H9 (cell line): Measurements from ENCODE around the gene TBL1X. TPM values are rescaled to one million over a fixed set of nuclear protein-coding genes. Genes with fewer than 3 reads are reported as not detected.

Experiments used
- DNase-seq: peaks from one replicate; pipeline ENCODE4 v3.0.0-alpha.2; 2017
- H2AFZ ChIP-seq: one replicate; pipeline ENCODE4 v1.6.1; 2013; ENCODE audit warnings: mild to moderate bottlenecking, low read length, control low read depth, moderate library complexity
- H2AK5ac ChIP-seq: 2 replicates; pipeline ENCODE4 v1.6.1; 2013; ENCODE audit warnings: low read length, control low read depth, mixed read lengths; ENCODE audit not compliant: insufficient read length
- H2BK120ac ChIP-seq: one replicate; pipeline ENCODE4 v1.6.1; 2013; ENCODE audit warnings: low read depth, mild to moderate bottlenecking, low read length, control low read depth, inconsistent platforms; ENCODE audit not compliant: poor library complexity, severe bottlenecking
- H2BK12ac ChIP-seq: 2 replicates; pipeline ENCODE4 v1.6.1; 2013; ENCODE audit warnings: low read length, control low read depth, mixed read lengths, low read depth; ENCODE audit not compliant: insufficient read length
- H2BK15ac ChIP-seq: 2 replicates; pipeline ENCODE4 v1.6.1; 2013; ENCODE audit warnings: low read depth, low read length, control low read depth
- H2BK20ac ChIP-seq: one replicate; pipeline ENCODE4 v1.6.1; 2013; ENCODE audit warnings: low read depth, mild to moderate bottlenecking, low read length, control low read depth, inconsistent platforms; ENCODE audit not compliant: poor library complexity, severe bottlenecking
- H2BK5ac ChIP-seq: 2 replicates; pipeline ENCODE4 v1.6.1; 2013; ENCODE audit warnings: low read length, control low read depth, mixed read lengths; ENCODE audit not compliant: insufficient read length
- H3K14ac ChIP-seq: 2 replicates; pipeline ENCODE4 v1.6.1; 2013; ENCODE audit warnings: low read length, control low read depth; ENCODE audit not compliant: insufficient read depth
- H3K18ac ChIP-seq: 2 replicates; pipeline ENCODE4 v1.6.1; 2013; ENCODE audit warnings: low read depth, mild to moderate bottlenecking, mixed read lengths, low read length, control low read depth; ENCODE audit not compliant: insufficient read length
- H3K23ac ChIP-seq: 2 replicates; pipeline ENCODE4 v1.6.1; 2013; ENCODE audit warnings: low read length, control low read depth, mixed read lengths, low read depth; ENCODE audit not compliant: insufficient read length
- H3K23me2 ChIP-seq: 2 replicates; pipeline ENCODE4 v1.6.1; 2013; ENCODE audit warnings: low read depth, mild to moderate bottlenecking, mixed read lengths, low read length, control low read depth; ENCODE audit not compliant: insufficient read length, poor library complexity, severe bottlenecking
- H3K27ac ChIP-seq: 2 replicates; pipeline ENCODE4 v1.5.1; 2013; ENCODE audit warnings: low read length, control low read depth, mixed read lengths, low read depth; ENCODE audit not compliant: insufficient read length
- H3K27me3 ChIP-seq: 2 replicates; pipeline ENCODE4 v1.6.1; 2013; ENCODE audit warnings: low read length, control low read depth, inconsistent platforms; ENCODE audit not compliant: insufficient read depth
- H3K4ac ChIP-seq: 2 replicates; pipeline ENCODE4 v1.6.1; 2013; ENCODE audit warnings: low read depth, mild to moderate bottlenecking, control low read depth, inconsistent platforms, low read length, moderate library complexity
- H3K4me1 ChIP-seq: 2 replicates; pipeline ENCODE4 v1.6.1; 2013; ENCODE audit warnings: low read length, control low read depth, inconsistent platforms; ENCODE audit not compliant: insufficient read depth
- H3K4me2 ChIP-seq: 2 replicates; pipeline ENCODE4 v1.6.1; 2013; ENCODE audit warnings: low read length, control low read depth, mixed read lengths; ENCODE audit not compliant: insufficient read length, insufficient read depth
- H3K56ac ChIP-seq: 2 replicates; pipeline ENCODE4 v1.6.1; 2013; ENCODE audit warnings: low read depth, mild to moderate bottlenecking, mixed read lengths, low read length, control low read depth; ENCODE audit not compliant: insufficient read length
- H3K79me1 ChIP-seq: 2 replicates; pipeline ENCODE4 v1.6.1; 2013; ENCODE audit warnings: low read depth, mild to moderate bottlenecking, moderate library complexity, low read length, control low read depth, inconsistent platforms; ENCODE audit not compliant: insufficient read depth, poor library complexity, severe bottlenecking
- H3K79me2 ChIP-seq: 2 replicates; pipeline ENCODE4 v1.6.1; 2013; ENCODE audit warnings: low read length, control low read depth, inconsistent platforms; ENCODE audit not compliant: insufficient read depth
- H3K9ac ChIP-seq: 2 replicates; pipeline ENCODE4 v1.6.1; 2013; ENCODE audit warnings: low read length, control low read depth, mixed read lengths; ENCODE audit not compliant: insufficient read length; ENCODE audit errors: extremely low read depth
- H3K9me3 ChIP-seq: one replicate; pipeline ENCODE4 v1.6.1; 2013; ENCODE audit warnings: low read depth, low read length, inconsistent platforms; ENCODE audit not compliant: control insufficient read depth
- H3T11ph ChIP-seq: one replicate; pipeline ENCODE4 v1.6.1; 2013; ENCODE audit warnings: mild to moderate bottlenecking, low read length, control low read depth, inconsistent platforms
- H4K20me1 ChIP-seq: one replicate; pipeline ENCODE4 v1.6.1; 2013; ENCODE audit not compliant: control insufficient read depth, insufficient read length, insufficient read depth
- H4K5ac ChIP-seq: 2 replicates; pipeline ENCODE4 v1.6.1; 2013; ENCODE audit warnings: low read depth, mild to moderate bottlenecking, mixed read lengths, low read length, control low read depth; ENCODE audit not compliant: insufficient read length
- H4K8ac ChIP-seq: replicated peaks from 2 replicates; pipeline ENCODE4 v1.6.1; 2013; ENCODE audit warnings: low read length, control low read depth, mixed read lengths, low read depth; ENCODE audit not compliant: insufficient read length
- H4K91ac ChIP-seq: 2 replicates; pipeline ENCODE4 v1.6.1; 2013; ENCODE audit warnings: low read depth, mild to moderate bottlenecking, moderate library complexity, mixed read lengths, low read length, control low read depth; ENCODE audit not compliant: insufficient read length
- H3K27ac Mint-ChIP-seq, 3 experiments: 2 replicates in 2 of 3; 3 replicates in 1 of 3; pipeline ENCODE4 v1.8.0; 2020 to 2021; ENCODE audit warnings: mixed read lengths in 3 of 3, mild to moderate bottlenecking in 1 of 3, moderate library complexity in 1 of 3
- H3K27me3 Mint-ChIP-seq: 2 replicates; pipeline ENCODE4 v1.8.0; 2021; ENCODE audit warnings: low read depth, mild to moderate bottlenecking, moderate library complexity, mixed read lengths
- H3K36me3 Mint-ChIP-seq, 3 experiments: 2 replicates in 2 of 3; 3 replicates in 1 of 3; pipeline ENCODE4 v1.8.0; 2020 to 2021; ENCODE audit warnings: low read depth in 3 of 3, mixed read lengths in 3 of 3; ENCODE audit not compliant: insufficient read depth in 1 of 3
- H3K4me1 Mint-ChIP-seq, 2 experiments: 2 replicates each; pipeline ENCODE4 v1.8.0; 2020; ENCODE audit warnings: mixed read lengths in 2 of 2
- H3K4me3 Mint-ChIP-seq, 2 experiments: 2 replicates in 1 of 2; 3 replicates in 1 of 2; pipeline ENCODE4 v1.8.0; 2020 to 2021; ENCODE audit warnings: mild to moderate bottlenecking in 2 of 2, mixed read lengths in 2 of 2, moderate library complexity in 1 of 2
- H3K9me3 Mint-ChIP-seq, 2 experiments: 2 replicates in 1 of 2; 3 replicates in 1 of 2; pipeline ENCODE4 v1.8.0; 2020; ENCODE audit warnings: mild to moderate bottlenecking in 2 of 2, mixed read lengths in 2 of 2, moderate library complexity in 1 of 2
- WGBS: extraction: QIAGEN DNeasy Blood & Tissue Kit; methylation state at CpG from one replicate; pipeline ENCODE4 v1.1.7; 2013; ENCODE audit warnings: missing lambda C conversion rate, low lambda C conversion rate, mixed read lengths; ENCODE audit not compliant: insufficient read length; ENCODE audit errors: extremely low coverage; 5-methylcytosine and 5-hydroxymethylcytosine counted together
- total RNA-seq: library from RNA; stranded (reverse); gene quantifications from 2 replicates; pipeline ENCODE4 v1.2.1, GENCODE V29; 2021
- TF ChIP-seq, protein P1 (sequence below): fragments of 200-600 bp; sonication (generic); conservative IDR thresholded peaks from 3 replicates; pipeline ENCODE4 v1.8.0; 2021; ENCODE audit warnings: antibody characterized with exemption, mild to moderate bottlenecking

TBL1X gene
- total RNA-seq, 1 experiment from 2014 or later, result 24.1 TPM

DNA sequence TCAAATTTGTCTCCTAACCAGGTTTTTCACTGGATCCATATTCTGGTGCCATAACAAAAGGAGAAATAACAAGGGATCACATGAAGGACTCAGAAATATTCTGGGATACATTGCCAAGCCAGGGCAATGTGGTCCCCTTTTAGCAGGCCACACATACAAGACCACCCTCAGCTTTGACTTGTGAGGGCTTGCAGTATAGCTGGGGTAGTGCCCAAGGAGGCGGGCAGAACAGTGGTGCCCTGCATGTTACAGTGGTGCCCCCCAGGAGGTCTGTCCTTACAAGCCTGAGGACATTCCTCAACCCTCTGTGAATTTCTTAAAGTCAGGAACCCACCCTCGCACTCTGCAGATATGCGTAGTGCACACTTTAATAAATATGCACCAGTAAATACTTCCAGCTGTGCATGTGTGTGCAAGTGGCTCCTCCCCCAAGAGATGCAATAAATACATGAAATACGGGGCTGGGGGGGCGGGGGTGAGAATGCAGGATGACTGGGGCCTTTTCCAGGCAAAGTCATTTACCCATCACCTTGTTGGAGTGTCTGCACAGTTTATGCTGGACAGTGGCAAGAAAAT is 34.4 kb upstream of the TBL1X start:
- Histone ChIP-seq H3K14ac (no peak overlapping the region), H3K79me2 (no peaks in the 10 kb centered on the region), H3K4ac (no peak overlapping the region), H2AK5ac (no peak overlapping the region), H4K5ac (no peak overlapping the region), H2AFZ (no peak overlapping the region), H3K9ac (no peak overlapping the region), H4K91ac (no peak overlapping the region), H3K4me1 (peaks cover 2% of the 10 kb centered on the region; the same call in 1 of the 2 replicates), H3K79me1 (no peaks in the 10 kb centered on the region), H2BK15ac (no peak overlapping the region), H2BK5ac (no peak overlapping the region), H3K18ac (no peak overlapping the region), H3T11ph (no peak overlapping the region), H4K20me1 (no peaks in the 10 kb centered on the region), H3K27ac (no peak overlapping the region), H3K9me3 (no peaks in the 10 kb centered on the region), H3K27me3 (no peaks in the 10 kb centered on the region), H2BK20ac (no peak overlapping the region), H3K56ac (no peak overlapping the region), H2BK120ac (no peak overlapping the region), H3K23ac (no peak overlapping the region), H2BK12ac (no peak overlapping the region), H3K4me2 (no peak overlapping the region), H3K23me2 (no peaks in the 10 kb centered on the region), H4K8ac (no peak overlapping the region)
- no CpG with 5 or more reads among the region's 5 CpGs for whole genome bisulfite sequencing
- Mint-ChIP-seq H3K27ac (no peak overlapping the region; a peak in 1 of 7 replicates), H3K4me1 (peaks cover 6 to 9% of the 10 kb centered on the region in 2 experiments), H3K27me3 (no peaks in the 10 kb centered on the region; the same call in 1 of the 2 replicates), H3K9me3 (peaks cover 14 to 37% of the 10 kb centered on the region in 2 experiments), H3K4me3 (no peak overlapping the region), H3K36me3 (peaks cover 0 to 8% (median 3%) of the 10 kb centered on the region in 3 experiments; a peak in 6 of 7 replicates)
- no peak for DNase-seq
- TF ChIP-seq, protein P1, sequence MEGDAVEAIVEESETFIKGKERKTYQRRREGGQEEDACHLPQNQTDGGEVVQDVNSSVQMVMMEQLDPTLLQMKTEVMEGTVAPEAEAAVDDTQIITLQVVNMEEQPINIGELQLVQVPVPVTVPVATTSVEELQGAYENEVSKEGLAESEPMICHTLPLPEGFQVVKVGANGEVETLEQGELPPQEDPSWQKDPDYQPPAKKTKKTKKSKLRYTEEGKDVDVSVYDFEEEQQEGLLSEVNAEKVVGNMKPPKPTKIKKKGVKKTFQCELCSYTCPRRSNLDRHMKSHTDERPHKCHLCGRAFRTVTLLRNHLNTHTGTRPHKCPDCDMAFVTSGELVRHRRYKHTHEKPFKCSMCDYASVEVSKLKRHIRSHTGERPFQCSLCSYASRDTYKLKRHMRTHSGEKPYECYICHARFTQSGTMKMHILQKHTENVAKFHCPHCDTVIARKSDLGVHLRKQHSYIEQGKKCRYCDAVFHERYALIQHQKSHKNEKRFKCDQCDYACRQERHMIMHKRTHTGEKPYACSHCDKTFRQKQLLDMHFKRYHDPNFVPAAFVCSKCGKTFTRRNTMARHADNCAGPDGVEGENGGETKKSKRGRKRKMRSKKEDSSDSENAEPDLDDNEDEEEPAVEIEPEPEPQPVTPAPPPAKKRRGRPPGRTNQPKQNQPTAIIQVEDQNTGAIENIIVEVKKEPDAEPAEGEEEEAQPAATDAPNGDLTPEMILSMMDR, result no peak
